NCI-H187 treated with DMSO at 0.1 percent for 48 hours (cell line): Measurements from ENCODE around the gene TECR.
"Not testable (repeated sequence)": the region's sequence is repeated elsewhere in the genome, so short reads cannot be mapped to it uniquely, and the experiment has no call there.

Experiments used
- DNase-seq: peaks from one replicate; lab custom pipeline; 2025; lab: John Stamatoyannopoulos, UW

Gene TECR

GRCh38 chr19:14561249-14561648 lies 31.9 kb downstream of the TECR start:
- no peak for DNase-seq

- DNase-seq, result no peak
These were observed 32.5 kb downstream of the TECR start for GRCh38 chr19:14561847-14562351.

GRCh38 chr19:14562660-14563589 lies 33.5 kb downstream of the TECR start:
- no peak for DNase-seq

- DNase-seq, result no peak
These were observed 34.2 kb downstream of the TECR start for GRCh38 chr19:14563590-14563926.

DNA sequence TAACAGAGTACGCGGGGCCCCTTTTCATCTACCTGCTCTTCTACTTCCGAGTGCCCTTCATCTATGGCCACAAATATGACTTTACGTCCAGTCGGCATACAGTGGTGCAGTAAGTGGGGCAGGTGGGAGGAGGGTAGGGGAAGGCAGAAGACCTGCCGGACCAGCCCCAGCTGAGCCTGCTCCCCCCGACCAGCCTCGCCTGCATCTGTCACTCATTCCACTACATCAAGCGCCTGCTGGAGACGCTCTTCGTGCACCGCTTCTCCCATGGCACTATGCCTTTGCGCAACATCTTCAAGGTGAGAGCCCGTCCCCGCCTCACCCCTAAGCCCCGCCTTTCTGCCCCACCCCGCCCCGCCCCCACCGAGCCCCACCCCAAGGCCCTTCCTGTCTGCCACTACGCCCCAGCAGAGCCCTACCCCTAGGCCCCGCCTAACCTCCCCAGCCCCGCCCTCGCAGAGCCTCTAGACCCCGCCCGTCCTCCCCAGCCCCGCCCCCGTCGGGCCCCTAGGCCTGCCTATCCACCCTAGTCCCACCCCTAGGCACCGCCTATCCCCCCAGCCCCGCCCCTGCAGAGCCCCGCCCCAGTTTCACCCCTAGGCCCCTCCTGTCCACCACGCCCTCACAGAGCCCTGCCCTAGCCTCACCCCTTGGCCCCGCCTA lies 34.7 kb downstream of the TECR start:
- DNase-seq, result no peak

- DNase-seq, result not testable (repeated sequence)
These were observed 35.4 kb downstream of the TECR start for GRCh38 chr19:14564652-14565297.

GRCh38 chr19:14565298-14565679 lies 35.9 kb downstream of the TECR start:
- no peak for DNase-seq

DNA sequence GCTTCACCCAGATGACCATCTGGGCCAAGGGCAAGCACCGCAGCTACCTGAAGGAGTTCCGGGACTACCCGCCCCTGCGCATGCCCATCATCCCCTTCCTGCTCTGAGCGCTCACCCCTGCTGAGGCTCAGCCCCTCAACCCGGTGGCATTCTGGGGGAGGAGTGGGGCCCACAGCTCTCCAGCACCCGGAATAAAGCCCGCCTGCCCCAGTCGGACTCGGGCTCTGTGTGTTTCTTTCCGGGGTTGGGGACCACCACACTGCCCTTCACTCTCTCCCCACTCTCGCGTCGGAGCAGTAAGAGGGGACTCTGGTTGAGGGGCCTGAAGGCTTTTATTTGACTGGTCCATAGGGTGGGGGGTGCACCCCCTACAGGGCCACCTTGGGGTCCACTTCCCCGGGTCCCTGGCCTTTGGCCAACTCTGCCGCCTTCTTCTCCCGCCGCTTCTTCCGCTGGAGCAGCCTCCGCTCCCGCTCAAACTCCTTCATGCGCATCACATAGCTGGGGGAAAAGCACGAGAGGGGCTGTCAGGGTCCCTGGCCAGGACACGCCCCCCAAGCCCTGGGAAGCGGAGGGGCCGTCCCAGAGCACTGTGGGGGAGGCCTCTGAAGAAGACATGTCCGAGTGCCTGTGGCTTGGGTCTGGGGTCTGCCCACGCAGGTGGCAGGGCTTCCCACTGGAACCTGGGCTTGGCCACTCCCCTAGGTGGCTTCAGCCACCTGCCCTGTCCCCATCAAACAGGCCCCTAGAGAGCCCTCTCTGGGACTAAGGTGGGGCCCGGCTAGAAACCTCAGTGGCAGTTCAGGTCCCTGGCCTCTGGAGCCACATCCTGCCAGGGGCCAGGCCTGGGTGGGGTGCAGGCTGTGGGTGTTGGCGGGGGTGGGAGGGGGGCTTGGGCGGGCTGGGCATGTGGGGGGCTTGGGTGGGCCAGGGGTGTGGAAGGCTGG lies 36.6 kb downstream of the TECR start:
- no peak for DNase-seq

DNA sequence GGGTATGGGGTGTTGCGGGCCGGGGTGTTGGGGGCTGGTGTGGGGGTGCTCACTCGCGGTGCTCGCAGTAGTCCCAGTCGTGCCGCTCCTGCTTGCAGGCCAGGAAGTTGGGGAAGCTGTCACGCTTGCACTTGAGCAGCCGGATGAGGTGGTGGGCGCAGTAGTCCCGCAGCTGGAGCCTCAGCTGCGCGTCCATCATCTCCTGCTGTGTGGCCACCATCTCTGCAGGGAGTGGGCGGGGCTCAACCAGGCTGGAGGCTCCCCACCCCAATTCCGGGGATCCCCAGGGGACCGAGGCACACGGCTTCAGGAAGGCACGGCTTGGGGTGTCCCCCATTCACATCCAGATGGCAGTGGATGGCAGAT lies 37.3 kb downstream of the TECR start:
- no peak for DNase-seq

GRCh38 chr19:14567079-14567478 lies 37.7 kb downstream of the TECR start:
- no peak for DNase-seq

DNA sequence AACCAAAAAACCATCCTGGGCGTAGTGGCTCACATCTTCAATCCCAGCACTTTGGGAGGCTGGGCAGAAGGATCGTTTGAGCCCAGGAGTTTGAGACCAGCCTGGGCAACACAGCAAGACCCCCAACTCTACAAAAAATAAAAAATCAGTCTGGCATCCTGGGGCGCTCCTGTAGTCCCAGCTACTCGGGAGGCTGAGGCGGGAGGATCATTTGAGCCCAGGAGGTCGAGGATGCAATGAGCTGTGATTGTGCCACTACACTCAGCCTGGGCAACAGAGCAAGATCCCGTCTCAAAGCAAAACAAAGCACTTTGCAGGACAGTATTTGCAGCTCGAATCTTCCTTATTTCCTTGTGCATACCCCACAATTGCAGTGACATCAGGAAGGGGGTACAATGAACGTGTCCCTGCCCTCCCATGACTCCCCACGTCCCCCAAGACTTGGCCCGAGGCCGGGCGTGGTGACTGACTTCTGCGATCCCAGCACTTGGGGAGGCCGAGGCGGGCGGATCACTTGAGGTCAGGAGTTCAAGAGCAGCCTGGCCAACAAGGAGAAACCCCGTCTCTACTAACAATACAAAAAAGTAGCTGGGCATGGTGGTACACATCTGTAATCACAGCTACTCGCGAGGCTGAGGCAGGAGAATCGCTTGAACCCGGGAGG lies 41.6 kb downstream of the TECR start:
- no peak for DNase-seq

DNA sequence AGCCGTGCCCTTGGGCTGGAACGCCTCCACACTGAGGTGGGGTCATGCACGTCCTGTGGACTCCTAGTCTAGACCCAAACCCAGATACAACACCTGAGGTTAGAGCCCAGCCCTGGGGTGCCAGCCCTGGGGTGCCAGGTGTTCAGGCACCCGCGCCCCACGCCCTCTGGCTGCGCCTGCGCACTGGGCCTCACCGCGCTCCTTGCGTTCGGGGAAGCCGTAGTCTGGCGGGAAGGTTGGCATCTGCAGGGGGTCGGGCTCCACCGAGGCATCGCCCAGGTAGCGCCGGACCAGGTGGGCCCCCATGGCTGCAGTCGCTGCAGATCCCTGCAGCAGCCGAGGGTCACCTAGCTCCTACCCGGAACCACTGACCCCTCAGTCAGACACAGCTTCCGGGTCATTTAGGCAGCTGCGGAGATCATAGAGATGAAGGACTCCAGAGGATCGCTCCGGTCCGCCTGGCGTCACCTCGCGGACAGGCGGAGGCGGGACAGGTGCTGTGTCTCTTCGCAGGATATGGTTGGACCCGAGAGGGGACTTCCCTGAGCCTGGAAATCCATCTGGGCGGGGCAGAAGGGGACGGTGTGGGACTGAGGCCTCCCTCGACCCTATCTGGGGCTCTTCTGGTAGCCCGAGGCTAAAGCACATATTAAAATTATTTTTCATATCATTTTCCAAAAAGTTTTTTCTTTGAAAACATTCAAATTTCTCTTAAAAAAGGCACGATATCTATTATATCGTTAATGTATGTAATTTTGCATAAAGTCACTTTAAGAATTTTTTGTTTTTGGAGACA lies 42.5 kb downstream of the TECR start, which contains the start of gene NDUFB7:
Gene NDUFB7, minus strand, starts transcription at position 372 of the 796 bp plus-strand sequence. Its CDS starts 66 bp downstream, at position 306.
- DNase-seq, result peak; percentile 51

DNA sequence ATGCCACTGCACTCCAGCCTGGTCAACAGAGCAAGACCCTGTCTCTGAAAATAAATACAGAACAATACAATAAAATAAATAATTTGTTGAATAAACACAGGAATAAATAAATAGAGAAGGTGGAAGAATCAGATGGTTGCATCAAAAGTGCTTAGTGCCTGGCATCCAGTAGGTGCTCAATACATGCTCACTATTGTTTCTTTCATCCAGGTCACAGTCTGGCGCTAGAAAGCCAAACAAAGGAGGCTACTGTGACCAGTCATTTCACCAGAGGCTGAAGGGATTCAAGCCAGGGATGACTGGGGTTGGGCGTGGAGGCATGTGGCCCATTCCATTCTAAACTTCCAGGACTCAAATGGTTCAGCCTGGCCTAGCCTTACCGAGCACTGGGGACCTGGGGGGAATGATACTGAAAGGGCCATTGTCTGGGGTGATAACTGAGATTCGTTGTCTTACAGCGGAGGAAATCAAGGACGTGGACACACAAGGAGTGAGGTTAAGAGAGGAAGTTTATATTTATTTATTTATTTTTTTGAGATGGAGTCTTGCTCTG lies 46.1 kb downstream of the TECR start:
- no peak for DNase-seq

- no peak for DNase-seq
These were observed 47.0 kb downstream of the TECR start for GRCh38 chr19:14576363-14576762.

DNA sequence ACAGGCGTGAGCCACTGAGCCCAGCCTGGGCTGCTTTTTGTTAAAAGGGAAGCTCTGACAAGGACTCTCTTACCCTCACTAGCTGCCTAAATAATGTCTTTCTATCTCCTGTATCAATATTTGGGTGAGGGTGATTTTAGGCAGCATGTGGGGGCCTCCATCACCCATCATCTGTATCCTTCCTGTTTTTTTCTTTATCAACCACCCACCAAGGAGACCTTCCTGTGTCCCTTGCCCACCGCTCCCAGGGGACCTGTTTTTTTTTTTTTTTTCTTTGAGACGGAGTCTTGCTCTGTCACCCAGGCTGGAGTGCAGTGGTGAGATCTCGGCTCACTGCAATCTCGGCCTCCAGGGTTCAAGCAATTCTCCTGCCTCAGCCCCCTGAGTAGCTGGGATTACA lies 47.9 kb downstream of the TECR start:
- no peak for DNase-seq

GRCh38 chr19:14577885-14578427 lies 48.6 kb downstream of the TECR start:
- no peak for DNase-seq

GRCh38 chr19:14580623-14581237 lies 51.3 kb downstream of the TECR start:
- DNase-seq, result no peak

DNA sequence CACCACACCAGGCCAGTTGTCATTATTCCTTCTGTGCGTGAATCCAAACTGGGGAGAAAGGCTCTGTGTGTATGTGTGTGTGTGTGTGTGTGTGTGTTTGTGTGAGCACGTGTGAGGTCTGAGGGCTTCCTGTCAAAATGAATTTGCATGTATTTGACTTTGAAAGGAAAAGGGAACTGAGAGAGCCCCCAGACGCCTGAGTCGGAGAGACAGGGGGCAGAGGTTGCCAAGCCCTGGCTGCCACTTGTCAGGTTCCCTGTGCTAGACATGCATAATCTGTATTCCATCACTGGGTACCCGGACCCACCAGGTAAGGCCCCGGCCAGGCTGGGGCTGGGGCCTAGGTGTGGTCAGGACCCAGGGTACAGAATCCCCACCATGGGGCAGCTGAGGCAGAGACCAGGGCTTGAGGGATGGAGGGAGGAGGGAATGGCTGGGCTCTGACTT lies 53.5 kb downstream of the TECR start, which contains the start of gene CLEC17A:
Gene CLEC17A, plus strand, starts transcription at position 191 of the 447 bp plus-strand sequence. Its CDS starts 77 bp downstream, at position 268.
- no peak for DNase-seq

DNA sequence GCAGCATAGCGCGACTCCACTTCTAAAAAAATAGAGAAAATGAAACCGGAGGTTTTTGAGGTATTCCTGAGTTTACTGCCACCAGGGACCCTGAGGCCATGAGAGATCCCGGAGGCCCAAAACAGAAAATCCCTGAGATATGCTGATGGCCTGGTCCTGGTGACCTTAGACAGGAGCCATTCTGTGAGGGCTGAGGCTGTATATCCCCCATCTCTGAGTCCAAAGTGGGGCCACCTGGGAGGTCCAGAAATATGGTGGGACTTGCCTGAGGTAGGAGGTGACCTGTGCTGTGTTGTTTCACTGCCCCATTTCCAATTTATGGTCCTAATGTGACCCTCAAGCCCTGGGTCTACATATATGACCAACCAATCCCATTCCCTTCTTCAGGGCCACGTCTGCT lies 55.0 kb downstream of the TECR start:
- DNase-seq, result not testable (repeated sequence)
